IPS DF 19.7 (cell line): Measurements from ENCODE around the gene KLHL26.

ENCODE experiments used
- DNase-seq: peaks from one replicate; pipeline ENCODE4 v3.0.0-alpha.2; 2013; ENCODE audit warnings: low read depth, low spot score

KLHL26 gene

GRCh38 chr19:18647807-18648206 lies 11.0 kb downstream of the KLHL26 start:
- no peak for DNase-seq

- no peak for DNase-seq
These were observed 12.1 kb downstream of the KLHL26 start for GRCh38 chr19:18648973-18649315.

GRCh38 chr19:18649371-18650020 lies 12.7 kb downstream of the KLHL26 start:
- DNase-seq: no peak

GRCh38 chr19:18650021-18650390 lies 13.2 kb downstream of the KLHL26 start:
- no peak for DNase-seq

- no peak for DNase-seq
These were observed 13.7 kb downstream of the KLHL26 start for GRCh38 chr19:18650468-18651041.

- DNase-seq: no peak
These were observed 14.5 kb downstream of the KLHL26 start for GRCh38 chr19:18651300-18651699.

- no peak for DNase-seq
These were observed 14.9 kb downstream of the KLHL26 start for GRCh38 chr19:18651733-18652132.

- DNase-seq: no peak
These were observed 17.0 kb downstream of the KLHL26 start for GRCh38 chr19:18653853-18654252.

GRCh38 chr19:18654469-18654868 lies 17.6 kb downstream of the KLHL26 start:
- DNase-seq: no peak

GRCh38 chr19:18655173-18655844 lies 18.5 kb downstream of the KLHL26 start:
- no peak for DNase-seq

- DNase-seq: no peak
These were observed 19.7 kb downstream of the KLHL26 start for GRCh38 chr19:18656337-18657086.

- no peak for DNase-seq
These were observed 20.9 kb downstream of the KLHL26 start for GRCh38 chr19:18657590-18658365.

GRCh38 chr19:18658366-18658855 lies 21.6 kb downstream of the KLHL26 start:
- DNase-seq: no peak

GRCh38 chr19:18659281-18660050 lies 22.6 kb downstream of the KLHL26 start:
- no peak for DNase-seq

GRCh38 chr19:18660051-18660910 lies 23.5 kb downstream of the KLHL26 start:
- no peak for DNase-seq

GRCh38 chr19:18660939-18661670 lies 24.3 kb downstream of the KLHL26 start:
- no peak for DNase-seq

- no peak for DNase-seq
These were observed 26.3 kb downstream of the KLHL26 start for GRCh38 chr19:18662972-18663732.

GRCh38 chr19:18663940-18664530 lies 27.2 kb downstream of the KLHL26 start:
- DNase-seq: no peak
